ENCODE results near the gene PCDH15.

PCDH15 gene

DNA sequence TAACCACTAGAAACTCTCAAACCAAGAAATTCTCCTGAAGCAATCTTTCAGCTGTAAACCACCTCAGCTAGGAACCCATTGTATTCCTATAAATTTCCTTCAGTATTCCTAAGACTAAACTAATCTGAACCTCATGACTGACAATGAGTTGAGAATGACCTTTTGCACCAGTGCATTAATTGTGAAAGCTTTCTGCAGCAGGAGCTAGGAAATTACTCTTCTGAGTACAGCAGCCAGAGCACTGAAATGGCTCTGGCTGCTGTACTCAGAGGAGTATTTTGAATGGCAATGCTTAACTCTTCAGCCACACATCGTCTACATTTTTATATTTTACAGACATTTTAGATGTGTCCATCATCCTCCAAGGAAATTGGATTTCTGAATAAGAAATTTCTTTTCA, 109.7 kb downstream of the PCDH15 start:
- H3K23ac ChIP-seq (ENCODE audit: low read length) = no peak overlapping the region
- no peak overlapping the region for H2BK12ac ChIP-seq (ENCODE audit: low read length)
- H3K4me2 ChIP-seq (ENCODE audit: low read length) = no peak overlapping the region
- no peak overlapping the region for H2AK5ac ChIP-seq (ENCODE audit: low read length)
- no peaks in the 10 kb centered on the region for H3K27me3 ChIP-seq (ENCODE audit: insufficient read depth, low read length)
- no CpG with 5 or more reads among the region's 1 CpG for WGBS (ENCODE audit: extremely low coverage, insufficient coverage, insufficient read length)
- H3K18ac ChIP-seq (ENCODE audit: low read length) = no peak overlapping the region
- no peak overlapping the region for H3K14ac ChIP-seq (ENCODE audit: low read length)
- no peak overlapping the region for H4K12ac ChIP-seq (ENCODE audit: low read depth, low read length)
- H2AFZ ChIP-seq (ENCODE audit: insufficient read depth, low read length, poor library complexity) = no peak overlapping the region
- no peaks in the 10 kb centered on the region for H3K9me3 ChIP-seq (ENCODE audit: insufficient read depth, low read depth, low read length)
- no peaks in the 10 kb centered on the region for H3K79me1 ChIP-seq (ENCODE audit: low read length)
- no peak overlapping the region for H2BK5ac ChIP-seq (ENCODE audit: low read depth, low read length, poor library complexity)
- H3K27ac ChIP-seq (ENCODE audit: low read depth, low read length) = no peak overlapping the region
- no peak overlapping the region for H2BK120ac ChIP-seq (ENCODE audit: insufficient read depth, low read length, poor library complexity)
- H3K9ac ChIP-seq (ENCODE audit: low read length) = no peak overlapping the region
- no peak overlapping the region for H4K8ac ChIP-seq (ENCODE audit: low read depth, low read length)
- H3K79me2 ChIP-seq (ENCODE audit: control insufficient read depth, insufficient read depth, low read length, poor library complexity) = no peaks in the 10 kb centered on the region
- no peaks in the 10 kb centered on the region for H3K36me3 ChIP-seq (ENCODE audit: control insufficient read depth in 1 of 2, insufficient read depth in 2 of 2, low read length in 2 of 2)
- no peak overlapping the region for H3K4ac ChIP-seq (ENCODE audit: low read depth, low read length)
- DNase-seq = no peak
- no peak overlapping the region for H4K91ac ChIP-seq (ENCODE audit: low read depth, low read length)
- no peaks in the 10 kb centered on the region for H3K4me1 ChIP-seq (ENCODE audit: control insufficient read depth in 1 of 2, insufficient read depth in 2 of 2, low read length in 2 of 2)
- H3K4me3 ChIP-seq (ENCODE audit: low read depth, low read length) = no peak overlapping the region

DNA sequence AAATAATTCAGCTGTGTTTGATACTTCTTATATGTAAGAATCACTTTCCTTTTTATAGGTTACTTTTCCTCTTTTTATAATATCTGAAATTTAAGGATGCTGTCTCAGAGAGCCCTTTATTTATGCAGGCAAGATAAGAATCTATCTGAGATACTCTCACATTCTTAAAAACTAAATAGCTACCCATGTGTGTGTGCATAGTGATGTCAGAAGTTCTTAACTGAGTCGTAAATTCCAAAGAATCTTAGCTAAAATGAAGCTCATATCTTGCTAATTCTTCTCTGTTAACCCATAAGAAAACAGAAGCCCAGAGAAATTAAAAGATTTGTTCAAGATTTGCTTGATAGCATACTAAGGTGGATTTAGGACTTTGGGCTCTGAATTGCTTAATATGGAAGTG, 118.5 kb downstream of the PCDH15 start:
- Histone ChIP-seq H2AK5ac (ENCODE audit: low read length) (no peak overlapping the region), H3K27me3 (ENCODE audit: insufficient read depth, low read length) (no peaks in the 10 kb centered on the region), H3K4me2 (ENCODE audit: low read length) (no peak overlapping the region), H4K12ac (ENCODE audit: low read depth, low read length) (no peak overlapping the region), H3K79me2 (ENCODE audit: control insufficient read depth, insufficient read depth, low read length, poor library complexity) (no peaks in the 10 kb centered on the region), H3K23ac (ENCODE audit: low read length) (no peak overlapping the region), H3K79me1 (ENCODE audit: low read length) (no peaks in the 10 kb centered on the region), H3K4me3 (ENCODE audit: low read depth, low read length) (no peak overlapping the region), H3K14ac (ENCODE audit: low read length) (no peak overlapping the region), H3K27ac (ENCODE audit: low read depth, low read length) (no peak overlapping the region), H4K91ac (ENCODE audit: low read depth, low read length) (no peak overlapping the region), H2BK5ac (ENCODE audit: low read depth, low read length, poor library complexity) (no peak overlapping the region), H3K9me3 (ENCODE audit: insufficient read depth, low read depth, low read length) (no peaks in the 10 kb centered on the region), H4K8ac (ENCODE audit: low read depth, low read length) (no peak overlapping the region), H2BK12ac (ENCODE audit: low read length) (no peak overlapping the region), H2AFZ (ENCODE audit: insufficient read depth, low read length, poor library complexity) (no peak overlapping the region), H3K4ac (ENCODE audit: low read depth, low read length) (no peak overlapping the region), H3K4me1 (ENCODE audit: control insufficient read depth in 1 of 2, insufficient read depth in 2 of 2, low read length in 2 of 2) (no peaks in the 10 kb centered on the region), H3K9ac (ENCODE audit: low read length) (no peak overlapping the region), H2BK120ac (ENCODE audit: insufficient read depth, low read length, poor library complexity) (no peak overlapping the region), H3K18ac (ENCODE audit: low read length) (no peak overlapping the region), H3K36me3 (ENCODE audit: control insufficient read depth in 1 of 2, insufficient read depth in 2 of 2, low read length in 2 of 2) (no peaks in the 10 kb centered on the region)
- no CpG with 5 or more reads among the region's 1 CpG for WGBS (ENCODE audit: extremely low coverage, insufficient coverage, insufficient read length)
- DNase-seq = no peak

DNA sequence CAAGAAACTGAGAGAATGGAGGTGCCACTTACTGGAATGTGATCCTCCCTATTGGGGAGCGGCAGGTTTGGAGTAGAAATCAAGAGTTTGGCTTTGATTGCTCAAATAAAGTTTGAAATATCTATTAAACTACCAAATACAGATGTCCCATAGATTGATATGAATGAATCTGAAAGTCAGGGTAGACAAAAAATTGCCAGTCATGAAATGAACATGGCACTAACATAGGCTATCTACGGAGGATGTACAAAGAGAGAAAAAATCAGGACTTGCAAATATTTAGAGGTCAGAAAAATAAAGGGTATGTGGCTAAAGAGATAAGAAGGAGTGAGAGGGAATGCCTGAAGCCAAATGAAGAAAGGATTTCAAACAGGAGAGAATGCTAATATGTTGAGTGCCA, 119.9 kb downstream of the PCDH15 start:
- no peak overlapping the region for H2AFZ ChIP-seq (ENCODE audit: insufficient read depth, low read length, poor library complexity)
- no CpG with 5 or more reads among the region's 2 CpGs for WGBS (ENCODE audit: extremely low coverage, insufficient coverage, insufficient read length)

DNA sequence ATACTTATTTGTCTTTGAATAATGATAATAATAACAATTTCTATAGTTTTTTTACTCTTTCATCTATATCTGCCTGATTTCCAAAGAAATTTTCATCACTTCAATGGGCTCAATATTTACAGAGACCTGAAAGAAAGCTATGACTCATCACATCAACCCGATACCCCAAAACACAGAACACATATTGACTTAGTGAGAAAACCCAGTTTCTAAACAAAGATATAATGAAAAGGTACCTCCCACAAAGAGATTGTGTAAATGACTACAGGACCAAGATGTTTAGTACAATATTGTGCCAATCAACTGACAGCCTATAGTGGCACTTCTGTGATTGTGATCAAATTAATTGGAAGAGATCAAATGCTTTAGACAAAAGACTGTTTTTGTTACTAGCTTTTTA, 133.9 kb downstream of the PCDH15 start:
- no peak overlapping the region for H3K9ac ChIP-seq (ENCODE audit: low read length)
- no peak overlapping the region for H3K4me2 ChIP-seq (ENCODE audit: low read length)
- WGBS (ENCODE audit: extremely low coverage, insufficient coverage, insufficient read length) = no CpG with 5 or more reads among the region's 1 CpG
- H3K23ac ChIP-seq (ENCODE audit: low read length) = no peak overlapping the region
- no peak overlapping the region for H3K4me3 ChIP-seq (ENCODE audit: low read depth, low read length)
- no peak for DNase-seq
- H2BK12ac ChIP-seq (ENCODE audit: low read length) = no peak overlapping the region
- H2AK5ac ChIP-seq (ENCODE audit: low read length) = no peak overlapping the region
- H3K27me3 ChIP-seq (ENCODE audit: insufficient read depth, low read length) = no peaks in the 10 kb centered on the region
- H3K18ac ChIP-seq (ENCODE audit: low read length) = no peak overlapping the region
- no peak overlapping the region for H2BK120ac ChIP-seq (ENCODE audit: insufficient read depth, low read length, poor library complexity)
- H4K8ac ChIP-seq (ENCODE audit: low read depth, low read length) = no peak overlapping the region
- H3K79me1 ChIP-seq (ENCODE audit: low read length) = no peaks in the 10 kb centered on the region
- no peaks in the 10 kb centered on the region for H3K79me2 ChIP-seq (ENCODE audit: control insufficient read depth, insufficient read depth, low read length, poor library complexity)
- H4K91ac ChIP-seq (ENCODE audit: low read depth, low read length) = no peak overlapping the region
- no peak overlapping the region for H3K27ac ChIP-seq (ENCODE audit: low read depth, low read length)
- no peak overlapping the region for H3K14ac ChIP-seq (ENCODE audit: low read length)
- no peak overlapping the region for H2BK5ac ChIP-seq (ENCODE audit: low read depth, low read length, poor library complexity)
- H3K4me1 ChIP-seq (ENCODE audit: control insufficient read depth in 1 of 2, insufficient read depth in 2 of 2, low read length in 2 of 2) = no peaks in the 10 kb centered on the region
- H3K9me3 ChIP-seq (ENCODE audit: insufficient read depth, low read depth, low read length) = no peaks in the 10 kb centered on the region
- no peaks in the 10 kb centered on the region for H3K36me3 ChIP-seq (ENCODE audit: control insufficient read depth in 1 of 2, insufficient read depth in 2 of 2, low read length in 2 of 2)
- no peak overlapping the region for H4K12ac ChIP-seq (ENCODE audit: low read depth, low read length)
- H2AFZ ChIP-seq (ENCODE audit: insufficient read depth, low read length, poor library complexity) = no peak overlapping the region
- H3K4ac ChIP-seq (ENCODE audit: low read depth, low read length) = no peak overlapping the region

More for the DNA sequence above, 119.9 kb downstream of the PCDH15 start:
- Histone ChIP-seq H2BK12ac (ENCODE audit: low read length) (no peak overlapping the region), H3K79me1 (ENCODE audit: low read length) (no peaks in the 10 kb centered on the region), H3K4me2 (ENCODE audit: low read length) (no peak overlapping the region), H2BK120ac (ENCODE audit: insufficient read depth, low read length, poor library complexity) (no peak overlapping the region), H3K79me2 (ENCODE audit: control insufficient read depth, insufficient read depth, low read length, poor library complexity) (no peaks in the 10 kb centered on the region), H3K9me3 (ENCODE audit: insufficient read depth, low read depth, low read length) (no peaks in the 10 kb centered on the region), H4K8ac (ENCODE audit: low read depth, low read length) (no peak overlapping the region), H2AK5ac (ENCODE audit: low read length) (no peak overlapping the region), H4K91ac (ENCODE audit: low read depth, low read length) (no peak overlapping the region), H3K27ac (ENCODE audit: low read depth, low read length) (no peak overlapping the region), H3K23ac (ENCODE audit: low read length) (no peak overlapping the region), H3K27me3 (ENCODE audit: insufficient read depth, low read length) (no peaks in the 10 kb centered on the region), H3K18ac (ENCODE audit: low read length) (no peak overlapping the region), H4K12ac (ENCODE audit: low read depth, low read length) (no peak overlapping the region), H3K4me1 (ENCODE audit: control insufficient read depth in 1 of 2, insufficient read depth in 2 of 2, low read length in 2 of 2) (no peaks in the 10 kb centered on the region), H3K4me3 (ENCODE audit: low read depth, low read length) (no peak overlapping the region), H2BK5ac (ENCODE audit: low read depth, low read length, poor library complexity) (no peak overlapping the region), H3K4ac (ENCODE audit: low read depth, low read length) (no peak overlapping the region), H3K36me3 (ENCODE audit: control insufficient read depth in 1 of 2, insufficient read depth in 2 of 2, low read length in 2 of 2) (no peaks in the 10 kb centered on the region), H3K9ac (ENCODE audit: low read length) (no peak overlapping the region), H3K14ac (ENCODE audit: low read length) (no peak overlapping the region)
- DNase-seq = no peak

DNA sequence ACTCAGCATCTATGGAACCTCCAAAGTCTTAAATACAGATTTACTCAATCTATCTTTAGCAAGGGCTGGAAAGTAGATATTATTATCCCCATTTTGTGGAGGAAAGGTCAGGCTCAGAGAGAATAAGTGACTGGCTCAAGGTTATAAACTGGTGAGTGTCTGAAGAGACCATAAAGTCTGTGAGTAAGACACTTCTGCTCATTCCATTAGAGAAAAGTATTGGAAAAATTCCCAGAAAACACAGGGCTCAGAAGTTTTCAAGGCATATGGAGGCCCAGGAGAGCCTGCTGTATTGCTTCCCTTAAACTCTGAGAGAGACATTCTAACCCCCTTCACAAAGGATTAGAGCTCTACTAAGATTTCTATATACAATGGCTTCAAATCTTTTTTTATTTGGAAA, 134.8 kb downstream of the PCDH15 start:
- no peak overlapping the region for H4K12ac ChIP-seq (ENCODE audit: low read depth, low read length)
- H4K8ac ChIP-seq (ENCODE audit: low read depth, low read length) = no peak overlapping the region
- no peak overlapping the region for H3K23ac ChIP-seq (ENCODE audit: low read length)
- H3K79me2 ChIP-seq (ENCODE audit: control insufficient read depth, insufficient read depth, low read length, poor library complexity) = no peaks in the 10 kb centered on the region
- H3K79me1 ChIP-seq (ENCODE audit: low read length) = no peaks in the 10 kb centered on the region
- no peak overlapping the region for H2BK120ac ChIP-seq (ENCODE audit: insufficient read depth, low read length, poor library complexity)
- no peaks in the 10 kb centered on the region for H3K9me3 ChIP-seq (ENCODE audit: insufficient read depth, low read depth, low read length)
- no peaks in the 10 kb centered on the region for H3K27me3 ChIP-seq (ENCODE audit: insufficient read depth, low read length)
- H3K4ac ChIP-seq (ENCODE audit: low read depth, low read length) = no peak overlapping the region
- H3K4me2 ChIP-seq (ENCODE audit: low read length) = no peak overlapping the region
- H4K91ac ChIP-seq (ENCODE audit: low read depth, low read length) = no peak overlapping the region
- no peak for DNase-seq
- H3K14ac ChIP-seq (ENCODE audit: low read length) = no peak overlapping the region
- H2BK12ac ChIP-seq (ENCODE audit: low read length) = no peak overlapping the region
- H3K36me3 ChIP-seq (ENCODE audit: control insufficient read depth in 1 of 2, insufficient read depth in 2 of 2, low read length in 2 of 2) = no peaks in the 10 kb centered on the region
- H2AFZ ChIP-seq (ENCODE audit: insufficient read depth, low read length, poor library complexity) = no peak overlapping the region
- no peak overlapping the region for H3K9ac ChIP-seq (ENCODE audit: low read length)
- no peak overlapping the region for H3K4me3 ChIP-seq (ENCODE audit: low read depth, low read length)
- no peaks in the 10 kb centered on the region for H3K4me1 ChIP-seq (ENCODE audit: control insufficient read depth in 1 of 2, insufficient read depth in 2 of 2, low read length in 2 of 2)
- no peak overlapping the region for H3K27ac ChIP-seq (ENCODE audit: low read depth, low read length)
- H3K18ac ChIP-seq (ENCODE audit: low read length) = no peak overlapping the region
- no peak overlapping the region for H2BK5ac ChIP-seq (ENCODE audit: low read depth, low read length, poor library complexity)
- H2AK5ac ChIP-seq (ENCODE audit: low read length) = no peak overlapping the region

Measured in trophoblast cell (in vitro differentiated cells and primary cell).